ENCODE results near the gene MFRP.

The MFRP gene

DNA sequence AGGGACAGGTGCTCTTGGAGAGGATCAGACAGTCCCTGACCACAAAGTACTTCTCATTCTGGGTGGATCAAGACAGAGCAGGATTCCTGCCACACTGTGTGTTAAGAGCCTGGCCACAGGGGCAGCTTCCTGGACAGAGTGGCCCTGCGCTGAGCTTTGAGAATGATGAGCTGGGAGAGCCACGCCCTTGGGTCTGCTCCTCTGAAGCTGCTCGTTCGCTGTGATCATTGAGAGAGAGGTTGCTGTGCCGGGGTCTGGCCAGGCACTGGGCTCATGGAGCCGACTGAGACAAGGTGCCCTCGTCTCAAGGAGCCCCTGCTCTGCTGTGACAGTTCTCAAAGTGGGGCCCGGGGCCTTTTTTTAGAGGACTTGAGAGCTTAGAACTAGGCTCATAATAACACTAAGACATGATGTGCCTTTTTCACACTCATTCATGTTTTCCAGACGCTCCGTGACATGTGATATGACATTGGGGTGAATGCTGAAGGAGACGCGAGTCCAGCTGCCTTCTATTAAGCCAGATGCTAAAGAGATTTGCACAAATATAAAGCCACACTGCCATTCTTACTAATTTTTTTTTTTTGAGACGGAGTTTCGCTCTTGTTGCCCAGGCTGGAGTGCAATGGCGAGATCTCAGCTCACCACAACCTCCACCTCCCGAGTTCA, 1.6 kb upstream of the MFRP start (continued):
- TF ChIP-seq, protein P1, sequence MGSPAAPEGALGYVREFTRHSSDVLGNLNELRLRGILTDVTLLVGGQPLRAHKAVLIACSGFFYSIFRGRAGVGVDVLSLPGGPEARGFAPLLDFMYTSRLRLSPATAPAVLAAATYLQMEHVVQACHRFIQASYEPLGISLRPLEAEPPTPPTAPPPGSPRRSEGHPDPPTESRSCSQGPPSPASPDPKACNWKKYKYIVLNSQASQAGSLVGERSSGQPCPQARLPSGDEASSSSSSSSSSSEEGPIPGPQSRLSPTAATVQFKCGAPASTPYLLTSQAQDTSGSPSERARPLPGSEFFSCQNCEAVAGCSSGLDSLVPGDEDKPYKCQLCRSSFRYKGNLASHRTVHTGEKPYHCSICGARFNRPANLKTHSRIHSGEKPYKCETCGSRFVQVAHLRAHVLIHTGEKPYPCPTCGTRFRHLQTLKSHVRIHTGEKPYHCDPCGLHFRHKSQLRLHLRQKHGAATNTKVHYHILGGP (tag by site-specific recombination; IDR thresholded peaks at IDR 0.05), result no peak
- no peak for TF ChIP-seq ZBTB6 (tag by site-specific recombination; IDR thresholded peaks at IDR 0.05)

GRCh38 chr11:119347242-119347641, 737 bp upstream of the MFRP start:
- TF ChIP-seq ZNF623 (tag by site-specific recombination; IDR thresholded peaks at IDR 0.05) (no peak), ZSCAN18 (tag by site-specific recombination; IDR thresholded peaks at IDR 0.05) (no peak), ZNF391 (tag by site-specific recombination; IDR thresholded peaks at IDR 0.05; ENCODE audit: borderline replicate concordance, low read depth) (no peak)
- TF ChIP-seq, protein P2, sequence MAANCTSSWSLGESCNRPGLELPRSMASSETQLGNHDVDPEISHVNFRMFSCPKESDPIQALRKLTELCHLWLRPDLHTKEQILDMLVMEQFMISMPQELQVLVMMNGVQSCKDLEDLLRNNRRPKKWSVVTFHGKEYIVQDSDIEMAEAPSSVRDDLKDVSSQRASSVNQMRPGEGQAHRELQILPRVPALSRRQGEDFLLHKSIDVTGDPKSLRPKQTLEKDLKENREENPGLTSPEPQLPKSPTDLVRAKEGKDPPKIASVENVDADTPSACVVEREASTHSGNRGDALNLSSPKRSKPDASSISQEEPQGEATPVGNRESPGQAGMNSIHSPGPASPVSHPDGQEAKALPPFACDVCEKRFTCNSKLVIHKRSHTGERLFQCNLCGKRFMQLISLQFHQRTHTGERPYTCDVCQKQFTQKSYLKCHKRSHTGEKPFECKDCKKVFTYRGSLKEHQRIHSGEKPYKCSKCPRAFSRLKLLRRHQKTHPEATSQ (tag by site-specific recombination; IDR thresholded peaks at IDR 0.05), result no peak
- Histone ChIP-seq H3K4me1 (ENCODE audit: control insufficient read depth, insufficient read depth, low read length) (no peaks in the 10 kb centered on the region), H3K4me3 (ENCODE audit: low read depth, low read length) (no peak overlapping the region), H3K27ac (ENCODE audit: extremely low read depth, low read depth, low read length) (no peak overlapping the region), H3K9me3 (ENCODE audit: control insufficient read depth, insufficient read depth, low read depth, low read length) (no peaks in the 10 kb centered on the region), H3K36me3 (ENCODE audit: control insufficient read depth in 2 of 2, insufficient read depth in 1 of 2, low read length in 2 of 2) (no peaks in the 10 kb centered on the region)
- ChIA-PET POLR2A (interaction anchor here (0.9 kb wide), 1 partner anchor 252 kb away, joined by 4 read pairs; a partner anchor contains a TSS), CTCF (interaction anchor here (1.3 to 3.4 kb wide), 3 partner anchors 8 to 23 kb away, joined by 5 to 34 read pairs (median 5); partner anchors contain the start of gene C1QTNF5)

DNA sequence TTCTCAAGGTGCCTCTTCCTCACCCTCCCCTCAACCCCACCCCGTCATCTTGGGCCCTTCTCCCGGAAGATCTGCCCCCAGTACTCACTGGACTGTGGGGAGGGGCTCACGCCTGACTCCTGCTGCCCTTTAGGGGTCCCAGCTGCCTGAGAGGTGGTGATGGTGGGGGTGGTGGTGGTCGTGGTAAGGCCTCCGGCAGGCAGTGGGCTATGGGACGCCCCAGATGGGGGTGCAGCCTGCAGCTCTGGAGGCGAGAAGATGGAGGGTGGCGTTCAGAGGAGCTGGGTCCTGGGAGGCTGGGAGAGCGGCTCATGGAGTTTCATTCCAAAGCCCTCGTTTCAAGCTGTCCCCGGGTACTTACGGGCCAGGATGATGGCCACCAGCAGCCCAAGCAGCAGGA, 820 bp downstream of the MFRP start:
- no peak overlapping the region for H3K27ac ChIP-seq (ENCODE audit: extremely low read depth, low read depth, low read length)
- ChIA-PET POLR2A (no interaction called here), CTCF (interaction anchor here (0.6 to 1.4 kb wide), 3 partner anchors 15 to 129 kb away, joined by 3 to 5 read pairs (median 3); partner anchors contain the start of gene MCAM)
- no peaks in the 10 kb centered on the region for H3K36me3 ChIP-seq (ENCODE audit: control insufficient read depth in 2 of 2, insufficient read depth in 1 of 2, low read length in 2 of 2)
- no peak overlapping the region for H3K4me3 ChIP-seq (ENCODE audit: low read depth, low read length)
- H3K9me3 ChIP-seq (ENCODE audit: control insufficient read depth, insufficient read depth, low read depth, low read length), result no peaks in the 10 kb centered on the region
- no peaks in the 10 kb centered on the region for H3K4me1 ChIP-seq (ENCODE audit: control insufficient read depth, insufficient read depth, low read length)
- TF ChIP-seq ZBTB49 (tag by site-specific recombination; IDR thresholded peaks at IDR 0.05; ENCODE audit: low read depth), result no peak
- TF ChIP-seq TRIM28 (IDR thresholded peaks at IDR 0.05; ENCODE audit: borderline replicate concordance, low read length), result no peak
- TF ChIP-seq ZNF776 (tag by site-specific recombination; IDR thresholded peaks at IDR 0.05; ENCODE audit: borderline replicate concordance), result no peak
- TF ChIP-seq ZBTB20 (tag by site-specific recombination; IDR thresholded peaks at IDR 0.05), result no peak
- TF ChIP-seq ZNF404 (tag by site-specific recombination; IDR thresholded peaks at IDR 0.05), result no peak
- TF ChIP-seq, protein P3, sequence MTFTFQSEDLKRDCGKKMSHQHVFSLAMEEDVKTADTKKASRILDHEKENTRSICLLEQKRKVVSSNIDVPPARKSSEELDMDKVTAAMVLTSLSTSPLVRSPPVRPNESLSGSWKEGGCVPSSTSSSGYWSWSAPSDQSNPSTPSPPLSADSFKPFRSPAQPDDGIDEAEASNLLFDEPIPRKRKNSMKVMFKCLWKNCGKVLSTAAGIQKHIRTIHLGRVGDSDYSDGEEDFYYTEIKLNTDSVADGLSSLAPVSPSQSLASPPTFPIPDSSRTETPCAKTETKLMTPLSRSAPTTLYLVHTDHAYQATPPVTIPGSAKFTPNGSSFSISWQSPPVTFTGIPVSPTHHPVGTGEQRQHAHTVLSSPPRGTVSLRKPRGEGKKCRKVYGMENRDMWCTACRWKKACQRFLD (tag by site-specific recombination; IDR thresholded peaks at IDR 0.05), result no peak
- TF ChIP-seq ZNF623 (tag by site-specific recombination; IDR thresholded peaks at IDR 0.05), result no peak
- no peak for TF ChIP-seq KLF10 (tag by site-specific recombination; IDR thresholded peaks at IDR 0.05)
- TF ChIP-seq, protein P4, sequence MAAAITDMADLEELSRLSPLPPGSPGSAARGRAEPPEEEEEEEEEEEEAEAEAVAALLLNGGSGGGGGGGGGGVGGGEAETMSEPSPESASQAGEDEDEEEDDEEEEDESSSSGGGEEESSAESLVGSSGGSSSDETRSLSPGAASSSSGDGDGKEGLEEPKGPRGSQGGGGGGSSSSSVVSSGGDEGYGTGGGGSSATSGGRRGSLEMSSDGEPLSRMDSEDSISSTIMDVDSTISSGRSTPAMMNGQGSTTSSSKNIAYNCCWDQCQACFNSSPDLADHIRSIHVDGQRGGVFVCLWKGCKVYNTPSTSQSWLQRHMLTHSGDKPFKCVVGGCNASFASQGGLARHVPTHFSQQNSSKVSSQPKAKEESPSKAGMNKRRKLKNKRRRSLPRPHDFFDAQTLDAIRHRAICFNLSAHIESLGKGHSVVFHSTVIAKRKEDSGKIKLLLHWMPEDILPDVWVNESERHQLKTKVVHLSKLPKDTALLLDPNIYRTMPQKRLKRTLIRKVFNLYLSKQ (tag by site-specific recombination; IDR thresholded peaks at IDR 0.05; ENCODE audit: borderline replicate concordance), result no peak
- TF ChIP-seq ZNF707 (tag by site-specific recombination; IDR thresholded peaks at IDR 0.05), result no peak
- TF ChIP-seq ZNF510 (tag by site-specific recombination; IDR thresholded peaks at IDR 0.05; ENCODE audit: insufficient replicate concordance), result no peak
- no peak for TF ChIP-seq ZNF571 (tag by site-specific recombination; IDR thresholded peaks at IDR 0.05)
- no peak for TF ChIP-seq SP7 (tag by site-specific recombination; IDR thresholded peaks at IDR 0.05)
- TF ChIP-seq ZNF138 (tag by site-specific recombination; IDR thresholded peaks at IDR 0.05; ENCODE audit: borderline replicate concordance), result no peak
- TF ChIP-seq ZNF791 (tag by site-specific recombination; IDR thresholded peaks at IDR 0.05), result no peak
- no peak for TF ChIP-seq ZNF561 (tag by site-specific recombination; IDR thresholded peaks at IDR 0.05; ENCODE audit: borderline replicate concordance)
- no peak for TF ChIP-seq ZNF830 (tag by site-specific recombination; IDR thresholded peaks at IDR 0.05; ENCODE audit: low read depth)

Measured in HEK293 (cell line).